DOHH2 (cell line): ENCODE measurements around the gene USP34.
"Not testable (repeated sequence)": the region's sequence is repeated elsewhere in the genome, so short reads cannot be mapped to it uniquely, and the experiment has no call there.

ENCODE experiments used
- H3F3A ChIP-seq: fragments of 200-600 bp; sonication (generic), shearing (Covaris generic); 2 replicates; pipeline ENCODE4 v1.6.0; 2016; ENCODE audit warnings: antibody characterized with exemption, mild to moderate bottlenecking; ENCODE audit not compliant: control insufficient read depth, insufficient read depth
- H3K27ac ChIP-seq: fragments of 200-600 bp; sonication (generic); 2 replicates; pipeline ENCODE4 v1.5.1; 2014; ENCODE audit warnings: low read depth, mild to moderate bottlenecking, low read length, moderate library complexity
- H3K27me3 ChIP-seq: fragments of 200-600 bp; sonication (generic); 2 replicates; pipeline ENCODE4 v1.6.1; 2014; ENCODE audit warnings: mild to moderate bottlenecking, low read length, mixed read lengths; ENCODE audit not compliant: control insufficient read depth
- H3K36me3 ChIP-seq: fragments of 200-600 bp; sonication (generic); 2 replicates; pipeline ENCODE4 v1.6.1; 2014; ENCODE audit warnings: mild to moderate bottlenecking, low read length, moderate library complexity, mixed read lengths; ENCODE audit not compliant: control insufficient read depth
- H3K4me1 ChIP-seq: fragments of 200-600 bp; sonication (generic); 2 replicates; pipeline ENCODE4 v1.6.1; 2014; ENCODE audit warnings: mild to moderate bottlenecking, low read length, mixed read lengths; ENCODE audit not compliant: control insufficient read depth
- H3K4me2 ChIP-seq: fragments of 200-600 bp; sonication (generic); 2 replicates; pipeline ENCODE4 v1.6.0; 2014; ENCODE audit warnings: mild to moderate bottlenecking, low read length, moderate library complexity
- H3K4me3 ChIP-seq: fragments of 200-600 bp; sonication (generic); 2 replicates; pipeline ENCODE4 v1.5.1; 2014; ENCODE audit warnings: mild to moderate bottlenecking, low read length, mixed read lengths
- H3K79me2 ChIP-seq: fragments of 200-600 bp; sonication (generic); 2 replicates; pipeline ENCODE4 v1.6.1; 2014; ENCODE audit warnings: mild to moderate bottlenecking, low read length, mixed read lengths; ENCODE audit not compliant: control insufficient read depth
- H3K9me2 ChIP-seq: fragments of 200-600 bp; sonication (generic); replicated peaks from 2 replicates; pipeline ENCODE4 v1.6.1; 2014; ENCODE audit warnings: mild to moderate bottlenecking, low read length, mixed read lengths; ENCODE audit not compliant: control insufficient read depth
- H3K9me3 ChIP-seq: fragments of 200-600 bp; sonication (generic); 2 replicates; pipeline ENCODE4 v1.6.1; 2014; ENCODE audit warnings: antibody characterized with exemption, low read length, mixed read lengths; ENCODE audit not compliant: control insufficient read depth, insufficient read depth
- H4K20me1 ChIP-seq: fragments of 200-600 bp; sonication (generic); 2 replicates; pipeline ENCODE4 v1.6.0; 2014; ENCODE audit warnings: low read depth, mild to moderate bottlenecking, antibody characterized with exemption, low read length, moderate library complexity; ENCODE audit not compliant: control insufficient read depth, insufficient read depth
- CTCF ChIP-seq: fragments of 200-600 bp; sonication (generic); IDR thresholded peaks from one replicate; pipeline ENCODE4 v1.5.1; 2014; ENCODE audit warnings: antibody characterized with exemption, mild to moderate bottlenecking, low read depth, low read length; ENCODE audit not compliant: poor library complexity, severe bottlenecking
- EZH2phosphoT487 ChIP-seq: fragments of 200-600 bp; sonication (generic); IDR thresholded peaks from 2 replicates; pipeline ENCODE4 v1.6.1; 2017; ENCODE audit warnings: borderline replicate concordance, mild to moderate bottlenecking, antibody characterized with exemption, low read length, moderate library complexity, mixed read lengths

The USP34 gene

DNA sequence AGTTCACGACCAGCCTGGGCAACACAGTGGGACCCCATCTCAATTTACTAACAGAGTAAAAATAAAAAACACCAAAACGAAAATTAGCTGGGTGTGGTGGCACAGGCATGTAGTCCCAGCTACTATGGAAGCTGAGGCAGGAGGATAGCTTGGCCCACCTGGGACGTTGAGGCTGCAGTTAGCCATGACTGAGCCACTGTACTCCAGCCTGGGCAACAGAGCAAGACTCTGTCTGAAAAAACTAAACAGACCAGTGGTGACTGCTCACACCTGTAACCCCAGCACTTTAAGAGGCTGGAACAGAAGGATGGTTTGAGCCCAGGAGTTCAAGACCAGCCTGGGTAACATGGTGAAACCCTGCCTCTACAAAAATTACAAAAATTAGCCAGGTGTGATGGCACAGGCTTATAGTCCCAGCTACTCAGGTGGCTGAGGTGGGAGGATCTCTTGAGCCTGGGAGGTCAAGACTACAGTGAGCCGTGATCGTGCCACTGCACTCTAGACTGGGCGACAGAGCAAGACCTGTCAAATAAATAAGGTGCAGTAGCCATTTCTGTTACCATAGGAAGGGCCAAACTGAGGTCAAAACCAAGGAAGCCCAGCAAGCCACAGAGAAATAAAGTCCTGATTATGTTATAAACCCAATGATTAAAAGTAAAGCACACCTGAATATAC lies 14.0 kb downstream of the USP34 start:
- peaks cover 97% of the 10 kb centered on the region for H3K4me1 ChIP-seq
- no peaks in the 10 kb centered on the region; the same call in 1 of the 2 replicates for H3F3A ChIP-seq
- H3K36me3 ChIP-seq: peaks cover 49% of the 10 kb centered on the region
- peaks cover 29% of the 10 kb centered on the region for H4K20me1 ChIP-seq
- H3K27me3 ChIP-seq: no peaks in the 10 kb centered on the region
- no peaks in the 10 kb centered on the region for H3K9me3 ChIP-seq
- H3K4me3 ChIP-seq: no peak overlapping the region
- peak overlapping the region; percentile 64 for H3K4me2 ChIP-seq
- no peaks in the 10 kb centered on the region for H3K9me2 ChIP-seq
- peaks cover 100% of the 10 kb centered on the region for H3K79me2 ChIP-seq
- peak overlapping the region; percentile 23; the same call in 1 of the 2 replicates for H3K27ac ChIP-seq
- no peak for TF ChIP-seq CTCF
- TF ChIP-seq EZH2phosphoT487: no peak

- H3K4me3 ChIP-seq: no peak overlapping the region
- H3K9me2 ChIP-seq: no peaks in the 10 kb centered on the region
- no peaks in the 10 kb centered on the region for H3K27me3 ChIP-seq
- H3K4me2 ChIP-seq: no peak overlapping the region; the same call in 1 of the 2 replicates
- H3K36me3 ChIP-seq: peaks cover 49% of the 10 kb centered on the region
- H3K27ac ChIP-seq: no peak overlapping the region
- peaks cover 29% of the 10 kb centered on the region for H4K20me1 ChIP-seq
- no peaks in the 10 kb centered on the region for H3K9me3 ChIP-seq
- no peak for TF ChIP-seq CTCF
- no peak for TF ChIP-seq EZH2phosphoT487
- H3K4me1 ChIP-seq: peaks cover 96% of the 10 kb centered on the region
- peaks cover 100% of the 10 kb centered on the region for H3K79me2 ChIP-seq
- H3F3A ChIP-seq: no peaks in the 10 kb centered on the region; the same call in 1 of the 2 replicates
Observed at GRCh38 chr2:61456070-61456745, 14.7 kb downstream of the USP34 start.

DNA sequence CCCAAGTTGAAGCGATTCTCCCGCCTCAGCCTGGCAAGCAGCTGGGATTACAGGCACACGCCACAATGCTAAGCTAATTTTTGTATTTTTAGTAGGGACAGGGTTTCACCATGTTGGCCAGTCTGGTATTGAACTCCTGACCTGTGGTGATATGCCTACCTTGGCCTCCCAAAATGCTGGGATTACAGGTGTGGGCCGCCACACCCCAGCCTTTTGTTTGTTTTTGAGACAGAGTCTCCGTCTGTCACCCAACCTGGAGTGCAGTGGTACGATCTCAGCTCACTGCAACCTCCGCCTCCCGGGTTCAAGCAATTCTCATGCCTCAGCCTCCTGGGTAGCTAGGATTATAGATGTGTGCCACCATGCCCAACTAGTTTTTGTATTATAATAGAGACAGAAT lies 15.9 kb downstream of the USP34 start:
- Histone ChIP-seq H3K79me2 (peaks cover 100% of the 10 kb centered on the region), H3K4me2 (peak overlapping the region; percentile 19; the same call in 1 of the 2 replicates), H3K4me1 (peaks cover 96% of the 10 kb centered on the region), H3K36me3 (peaks cover 41% of the 10 kb centered on the region), H4K20me1 (peaks cover 23% of the 10 kb centered on the region)
- not testable (repeated sequence) for H3K27me3 ChIP-seq, H3K27ac ChIP-seq, H3F3A ChIP-seq, H3K9me3 ChIP-seq, H3K4me3 ChIP-seq, H3K9me2 ChIP-seq

DNA sequence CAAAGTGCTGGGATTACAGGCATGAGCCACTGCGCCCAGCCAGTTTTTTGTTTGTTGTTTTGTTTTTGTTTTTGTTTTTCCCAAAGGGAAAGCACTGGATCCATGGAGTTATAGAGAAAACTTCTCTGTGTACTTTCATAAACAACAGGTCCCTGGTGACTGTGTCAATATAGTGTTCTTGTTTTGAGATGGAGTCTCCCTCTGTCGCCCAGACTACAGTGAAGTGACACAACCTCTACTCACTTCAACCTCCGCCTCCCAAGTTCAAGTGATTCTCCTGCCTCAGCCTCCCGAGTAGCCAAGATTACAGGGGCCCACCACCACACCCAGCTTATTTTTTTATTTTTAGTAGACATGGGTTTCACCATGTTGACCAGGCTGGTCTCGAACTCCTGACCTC lies 16.5 kb downstream of the USP34 start:
- Histone ChIP-seq H3K9me3 (no peaks in the 10 kb centered on the region), H3K9me2 (no peaks in the 10 kb centered on the region), H3K36me3 (peaks cover 36% of the 10 kb centered on the region), H3K27ac (peak overlapping the region; percentile 46; the same call in 1 of the 2 replicates), H3K4me1 (peaks cover 96% of the 10 kb centered on the region), H3K79me2 (peaks cover 100% of the 10 kb centered on the region), H3F3A (peaks cover 7% of the 10 kb centered on the region), H3K4me2 (peak overlapping the region; percentile 45), H3K4me3 (no peak overlapping the region), H4K20me1 (peaks cover 20% of the 10 kb centered on the region), H3K27me3 (no peaks in the 10 kb centered on the region)
- TF ChIP-seq EZH2phosphoT487 (no peak), CTCF (no peak)
